HG03025 (cell line): ENCODE measurements around the gene DRC7.

Experiments
- ATAC-seq: cut with Tn5 transposase; IDR thresholded peaks from one replicate; pipeline ENCODE4 v1.9.1; 2021; ENCODE audit warnings: mild to moderate bottlenecking, moderate library complexity; ENCODE audit not compliant: unreplicated experiment, low FRiP score

Gene DRC7

DNA sequence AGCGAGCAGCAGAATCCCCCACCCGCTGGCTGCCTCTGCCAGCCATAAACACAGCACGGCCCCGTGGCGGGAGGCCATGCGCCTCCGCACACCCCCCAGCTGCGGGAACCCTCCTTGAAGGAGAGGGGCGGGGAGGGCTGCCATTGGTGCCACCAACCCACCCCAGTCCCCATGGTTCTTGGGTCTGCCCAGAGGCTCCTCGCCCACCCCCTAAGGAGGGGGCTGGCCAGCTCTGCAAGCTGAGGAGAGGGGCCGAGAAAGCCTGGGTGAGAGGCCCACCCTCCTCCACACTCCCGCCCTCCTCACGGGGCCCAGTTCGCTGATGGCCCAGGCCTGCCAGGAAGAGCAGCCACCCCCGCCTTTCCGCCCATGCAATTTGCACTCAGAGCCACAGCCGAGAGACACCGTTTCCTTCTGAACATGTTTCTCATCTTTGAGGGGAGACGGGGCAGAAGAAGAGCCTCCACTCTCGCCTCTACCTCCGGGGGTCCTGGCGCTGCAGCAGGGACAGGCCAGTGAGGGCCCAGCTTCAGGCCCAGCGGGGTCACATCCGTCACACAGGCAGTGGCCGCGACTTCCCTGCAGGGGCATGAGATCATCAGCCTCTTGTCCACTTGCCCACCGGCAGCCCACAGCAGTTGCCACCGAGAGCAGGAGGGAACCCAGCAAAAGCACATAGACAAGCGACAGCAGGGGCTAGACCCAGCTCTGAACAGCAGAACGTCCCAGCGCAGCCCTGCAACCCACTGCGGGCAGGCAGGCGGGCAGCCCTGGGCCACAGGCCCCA, 63.9 kb downstream of the DRC7 start:
- no peak for ATAC-seq

DNA sequence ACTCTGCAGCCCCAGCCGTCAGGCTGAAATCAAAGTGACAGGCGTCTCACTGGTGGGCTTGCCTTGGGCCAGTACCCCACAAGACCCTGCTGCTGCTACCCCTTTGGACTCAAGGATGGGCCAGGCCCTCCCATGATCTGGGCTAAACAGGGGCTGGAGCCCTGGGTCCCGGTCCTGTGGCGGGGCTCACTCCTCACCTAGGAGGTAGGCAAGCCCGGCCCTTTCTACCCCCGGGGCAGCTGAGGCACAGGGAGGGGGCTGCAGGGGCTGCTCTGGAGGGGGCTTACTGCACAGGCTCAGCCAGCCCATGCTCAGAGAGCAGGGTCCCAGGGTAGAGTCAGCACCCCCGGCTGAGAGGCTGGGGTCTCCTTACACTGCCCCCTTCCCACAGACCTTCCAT, 64.5 kb downstream of the DRC7 start:
- ATAC-seq = no peak

DNA sequence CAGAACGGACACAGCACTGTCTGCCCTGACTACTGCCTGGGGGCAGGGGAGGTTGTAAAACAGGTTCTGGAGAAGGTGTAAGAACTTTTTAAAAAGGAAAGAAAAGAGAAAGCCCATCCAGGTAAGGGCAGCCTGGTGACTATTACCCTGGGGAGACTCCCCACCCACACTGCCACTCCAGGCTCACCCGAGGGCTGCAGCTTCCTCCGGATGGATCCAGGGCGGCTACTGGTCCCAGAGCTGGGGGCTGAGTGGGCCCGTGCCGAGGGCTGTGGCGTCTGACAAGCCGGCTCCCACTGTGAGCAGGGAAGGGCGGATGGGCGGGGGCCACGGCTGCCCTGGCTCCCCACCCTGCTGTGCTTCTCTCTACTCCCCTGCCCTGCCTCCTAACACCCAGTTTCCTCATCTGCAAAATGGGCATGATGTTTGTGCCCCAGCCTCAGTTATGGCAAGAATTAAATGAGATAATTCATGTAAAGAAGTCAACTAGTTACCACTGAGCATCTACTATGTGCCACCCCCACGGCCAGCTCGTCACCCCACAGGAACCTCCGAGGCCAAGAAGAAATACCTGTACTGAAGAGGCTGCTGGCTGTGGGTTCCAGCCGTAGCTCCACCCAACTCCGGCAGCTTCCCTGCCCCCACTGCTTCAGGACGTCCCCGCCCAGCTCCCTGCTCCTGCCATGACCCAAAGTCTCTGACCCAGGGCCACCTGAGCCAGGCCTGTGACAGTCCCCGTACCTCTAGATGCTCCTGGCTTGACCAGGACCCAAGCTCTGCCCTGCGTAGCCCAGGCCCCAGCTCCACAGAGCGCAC, 65.1 kb downstream of the DRC7 start:
- ATAC-seq = no peak

DNA sequence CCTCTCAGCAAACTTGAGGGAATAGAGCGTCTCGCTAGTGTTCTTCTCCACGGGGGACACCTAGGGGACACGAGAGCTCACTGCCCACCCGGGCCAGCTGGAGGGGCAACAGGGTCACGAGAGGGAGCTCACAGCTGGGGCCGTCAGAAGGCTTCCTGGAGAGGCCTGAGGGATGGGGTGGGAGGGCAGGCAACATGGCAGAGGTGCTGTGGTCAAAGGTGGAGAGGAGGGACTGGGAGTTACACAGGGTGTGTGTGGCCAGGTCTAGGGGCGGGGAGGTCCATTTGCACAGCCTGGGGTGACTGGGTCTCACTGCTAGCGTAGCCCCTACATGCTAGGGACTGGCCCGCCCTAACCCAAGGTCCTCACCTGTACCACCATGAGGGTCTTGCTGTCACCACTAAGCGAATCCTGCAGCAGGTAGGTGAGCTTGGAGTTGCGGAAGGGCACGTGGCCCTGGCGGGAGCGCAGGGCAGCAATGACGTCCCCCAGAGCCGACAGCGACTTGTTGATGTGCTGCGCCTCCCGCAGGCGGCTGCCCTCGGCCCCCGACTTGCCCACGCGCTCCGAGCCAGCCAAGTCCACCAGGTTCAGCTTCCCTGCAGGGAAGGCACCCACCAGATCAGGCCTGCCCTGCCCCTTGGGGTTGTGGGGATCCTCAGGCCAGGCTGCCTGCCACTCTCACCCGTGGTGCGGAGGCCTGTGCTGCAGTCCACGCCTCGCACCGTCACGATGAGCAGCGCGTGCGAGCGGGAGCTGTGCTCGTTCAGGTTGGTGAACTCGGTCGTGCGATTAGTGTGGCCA, 66.0 kb downstream of the DRC7 start:
- ATAC-seq = no peak

DNA sequence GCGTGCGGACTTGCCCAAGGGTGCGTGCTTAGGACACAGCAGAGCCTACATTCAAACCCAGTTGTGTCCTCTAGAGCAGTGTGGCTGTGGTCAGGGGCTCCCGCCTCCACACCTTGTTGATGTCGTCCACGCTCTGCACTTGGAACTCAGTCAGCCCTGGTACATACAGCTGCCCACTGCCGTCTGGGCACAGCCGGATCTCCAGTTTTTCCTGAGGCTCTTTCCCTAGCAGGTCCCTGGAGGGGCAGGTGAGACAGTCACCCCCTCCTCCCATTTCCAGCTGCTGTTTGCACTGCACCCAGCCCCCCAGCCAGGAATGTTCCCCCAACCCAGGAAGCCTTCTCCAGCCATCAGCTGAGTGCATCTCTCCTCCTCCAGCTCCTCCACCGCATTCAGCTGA, 66.7 kb downstream of the DRC7 start:
- no peak for ATAC-seq

DNA sequence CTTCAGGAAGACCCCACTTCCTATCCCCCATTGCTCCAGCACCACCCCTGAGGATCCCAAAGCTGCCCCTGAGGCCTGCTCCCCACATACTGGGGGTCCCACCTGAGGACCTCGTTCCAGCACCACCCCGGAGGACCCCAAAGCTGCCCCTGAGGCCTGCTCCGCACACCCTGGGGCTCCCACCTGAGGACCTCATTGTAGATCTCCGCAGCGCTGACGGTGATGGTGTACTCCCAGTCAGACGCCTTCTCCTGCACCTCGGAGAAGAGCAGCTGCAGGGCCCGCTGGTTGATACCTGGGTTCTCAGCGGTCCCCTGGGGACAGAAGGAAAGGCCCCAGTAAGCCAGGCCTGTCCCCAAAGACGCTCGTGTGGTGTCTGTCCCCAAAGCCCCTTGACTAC, 67.4 kb downstream of the DRC7 start:
- no peak for ATAC-seq

DNA sequence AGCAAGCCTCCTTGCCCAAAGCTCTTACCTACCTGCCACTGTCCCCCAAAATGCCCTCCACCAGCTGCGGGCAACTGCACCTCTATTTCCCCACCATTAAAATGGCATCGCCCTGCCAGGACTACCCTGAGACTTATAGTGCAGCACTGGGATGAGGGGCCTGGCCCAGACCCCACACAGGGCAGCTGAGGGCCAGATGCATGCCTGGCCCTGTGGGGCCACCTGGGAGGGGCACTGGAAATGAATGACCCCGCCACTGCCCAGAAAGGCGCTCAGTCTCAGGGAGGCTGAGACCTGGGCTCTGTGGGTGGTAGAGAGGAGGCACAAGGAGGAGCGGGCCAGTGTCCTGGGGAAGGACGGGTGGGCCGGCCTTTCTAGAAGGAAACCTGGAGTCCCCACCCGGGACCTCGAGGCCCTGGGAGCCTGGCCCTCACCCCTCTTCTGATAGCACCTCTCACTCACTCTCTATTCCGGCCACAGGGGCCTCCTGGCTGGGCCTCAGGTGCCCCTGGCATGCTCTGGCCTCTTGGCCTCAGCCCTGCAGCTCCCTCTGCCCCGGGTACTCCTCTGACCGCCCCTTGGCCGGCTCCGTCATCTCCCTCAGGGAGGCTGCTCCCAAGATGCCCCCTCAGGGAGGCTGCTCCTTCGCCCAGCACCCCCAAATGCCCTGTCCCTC, 67.9 kb downstream of the DRC7 start:
- no peak for ATAC-seq

DNA sequence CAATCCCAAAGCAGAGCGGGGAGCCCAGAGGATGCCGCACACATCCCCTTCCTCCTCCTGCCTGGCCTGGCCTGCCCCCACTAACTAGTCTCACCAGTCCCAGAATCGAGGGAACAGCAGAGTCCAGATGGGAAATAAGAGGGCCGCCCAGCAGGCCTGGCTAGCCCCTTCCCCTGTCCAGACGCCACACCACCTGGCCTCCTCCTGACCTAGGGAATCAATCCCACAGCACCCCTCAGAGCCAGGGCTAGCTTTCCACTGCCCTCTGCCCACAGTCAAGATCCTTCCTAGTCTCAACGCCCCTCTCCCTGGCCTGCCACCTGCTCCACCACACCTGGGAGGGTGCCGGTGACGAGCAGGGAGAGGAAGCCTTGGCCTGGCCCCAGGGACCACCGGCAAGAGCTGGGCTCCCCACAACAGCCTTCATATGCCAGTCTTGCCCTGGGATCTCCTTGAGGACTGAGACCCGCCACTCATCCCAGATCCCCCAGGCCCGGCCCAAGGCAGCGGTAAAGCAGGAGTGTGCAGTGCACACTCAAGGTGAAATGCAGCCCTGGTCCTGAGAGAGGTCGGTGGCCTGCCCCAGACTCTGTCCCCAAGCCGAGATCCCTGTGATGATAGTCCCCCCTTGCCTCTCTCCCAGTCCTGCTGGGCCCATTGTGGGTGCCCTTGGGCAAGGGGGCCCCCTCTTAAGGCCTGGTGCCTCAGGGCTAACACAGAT, 68.8 kb downstream of the DRC7 start:
- no peak for ATAC-seq

DNA sequence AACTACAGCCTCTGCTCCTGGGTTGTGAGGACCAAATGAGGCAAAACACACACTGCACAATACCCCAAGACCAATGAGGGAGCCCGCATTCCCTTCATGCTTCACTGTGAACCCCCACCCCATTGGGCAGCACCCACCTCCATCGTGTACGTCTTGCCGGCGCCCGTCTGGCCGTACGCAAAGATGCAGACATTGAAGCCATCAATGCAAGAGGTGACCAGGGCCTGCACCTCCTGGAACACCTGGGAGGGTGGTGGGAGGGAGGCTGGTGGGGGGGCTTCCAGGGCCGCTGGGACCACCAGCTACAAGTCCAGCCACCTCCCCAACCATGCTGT, 69.4 kb downstream of the DRC7 start:
- no peak for ATAC-seq

DNA sequence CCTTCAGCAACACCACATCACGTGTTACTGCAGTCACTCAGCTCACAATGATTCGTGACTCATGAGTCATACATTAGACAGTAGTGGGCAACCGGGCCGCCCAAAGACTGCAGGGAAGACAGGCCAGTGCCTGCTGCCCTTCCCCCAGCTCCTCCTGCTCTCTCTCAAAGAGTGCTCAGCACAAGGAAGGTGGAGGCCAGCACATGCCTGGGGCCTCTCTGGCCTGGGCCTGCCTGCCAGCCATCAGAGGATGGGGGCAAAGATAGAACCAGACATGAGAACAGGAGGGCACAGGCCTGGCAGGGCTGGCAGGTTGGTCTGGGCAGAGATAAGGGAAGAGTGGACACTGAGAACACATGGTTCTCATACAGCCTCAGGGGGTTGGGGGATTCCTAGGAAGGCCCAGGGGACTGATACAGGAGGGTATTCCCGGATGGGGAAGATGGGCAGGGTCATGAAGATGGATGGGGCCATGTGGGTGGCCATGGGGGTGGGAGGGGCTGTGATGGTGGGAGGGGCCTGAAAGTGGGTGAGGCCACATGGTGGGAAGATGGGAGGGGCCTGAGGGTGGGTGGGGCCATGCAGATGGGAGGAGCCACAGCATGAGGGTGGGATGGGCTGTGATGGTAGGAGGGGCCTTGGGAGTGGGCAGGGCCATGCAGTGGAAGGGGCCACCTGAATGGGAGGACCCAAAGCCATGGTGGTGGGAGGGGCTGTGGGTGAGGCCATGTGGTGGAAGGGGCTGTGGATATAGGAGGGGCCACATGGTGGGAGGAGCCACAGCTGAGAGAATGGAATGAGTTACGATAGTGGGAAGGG, 69.9 kb downstream of the DRC7 start:
- ATAC-seq = no peak

DNA sequence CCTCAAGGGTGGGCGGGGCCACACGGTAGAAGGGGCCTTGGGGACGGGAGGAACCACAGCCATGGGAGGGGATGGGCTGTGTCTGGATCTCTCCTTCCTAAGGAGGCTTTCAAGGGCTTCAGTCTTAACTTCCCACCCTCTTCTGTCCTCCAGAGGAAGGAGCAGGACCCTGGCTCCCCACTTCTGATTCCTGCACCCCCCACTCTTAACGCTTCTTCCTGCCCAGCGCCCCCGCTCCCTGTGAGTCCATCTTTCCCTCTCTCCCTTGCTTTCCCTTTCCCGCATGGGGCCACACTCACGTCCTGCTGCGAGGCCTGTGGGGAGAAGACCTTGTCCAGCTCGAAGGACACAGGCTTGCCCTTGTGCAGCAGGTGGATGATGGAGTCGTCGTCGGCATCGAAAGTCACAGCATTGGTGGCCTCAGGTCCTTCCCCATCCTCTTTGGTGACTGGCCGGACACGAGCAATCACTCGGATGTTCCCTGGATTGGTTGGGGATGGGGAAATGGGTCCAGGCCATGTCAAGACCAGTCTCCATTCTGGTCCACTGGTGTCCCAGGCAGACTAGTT, 70.6 kb downstream of the DRC7 start:
- no peak for ATAC-seq

DNA sequence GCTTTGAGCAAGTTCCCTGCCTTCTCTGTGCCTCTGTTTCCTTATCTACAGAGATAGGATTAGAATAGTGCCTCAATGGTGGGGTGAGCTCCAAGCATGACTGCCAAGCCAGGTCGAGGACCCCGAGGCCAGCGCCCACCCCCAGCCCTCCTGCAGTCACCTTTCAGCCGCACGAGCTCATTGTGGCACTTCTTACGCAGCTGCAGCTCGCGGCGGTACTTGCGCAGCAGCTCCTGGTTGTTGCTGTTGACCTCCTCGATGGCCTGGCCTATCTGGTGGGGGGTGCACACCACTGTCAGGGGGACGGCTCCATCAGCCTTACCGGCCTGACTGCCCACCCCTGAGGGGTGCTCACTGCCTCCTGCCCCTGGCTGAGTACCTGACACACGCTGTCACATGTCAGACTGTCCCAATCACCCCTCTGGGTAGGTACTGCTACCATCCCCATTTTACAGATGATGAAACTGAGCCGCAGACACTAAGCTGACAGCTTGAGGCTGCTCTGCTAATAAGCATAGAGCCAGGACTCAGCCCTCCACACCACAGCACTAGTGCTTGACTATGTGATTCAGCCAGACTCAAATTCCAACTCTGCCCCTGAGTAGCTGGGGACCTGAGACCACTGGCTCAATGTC, 72.2 kb downstream of the DRC7 start:
- no peak for ATAC-seq

DNA sequence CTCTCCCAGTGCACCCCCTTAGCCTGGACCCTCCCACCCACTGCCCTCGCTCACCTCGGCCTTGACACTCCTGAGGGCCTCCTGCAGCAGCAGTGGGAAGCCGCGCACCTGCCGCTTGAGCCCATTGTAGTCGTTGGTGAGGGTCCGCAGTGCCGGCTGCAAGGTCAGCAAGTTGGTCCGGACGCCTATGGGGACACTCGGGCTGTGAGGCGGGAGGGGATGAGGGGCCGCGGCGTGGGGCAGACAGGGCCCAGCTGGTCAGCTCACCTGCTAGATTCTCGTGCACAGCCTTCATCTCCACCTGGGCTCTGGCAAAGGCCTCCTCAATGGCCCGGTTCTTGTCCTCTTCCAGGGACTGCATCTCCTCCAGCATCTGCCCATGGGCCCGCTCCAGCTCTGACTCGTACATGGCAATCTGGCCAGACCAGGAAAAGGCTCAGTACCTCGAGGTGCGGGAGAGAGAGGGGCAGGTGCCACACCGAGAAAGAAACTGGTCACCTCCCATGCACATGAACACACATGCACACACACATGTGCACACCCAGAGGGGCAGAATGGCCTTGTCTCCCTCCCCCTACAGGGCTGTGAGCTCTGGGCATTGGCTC, 75.0 kb downstream of the DRC7 start:
- no peak for ATAC-seq

DNA sequence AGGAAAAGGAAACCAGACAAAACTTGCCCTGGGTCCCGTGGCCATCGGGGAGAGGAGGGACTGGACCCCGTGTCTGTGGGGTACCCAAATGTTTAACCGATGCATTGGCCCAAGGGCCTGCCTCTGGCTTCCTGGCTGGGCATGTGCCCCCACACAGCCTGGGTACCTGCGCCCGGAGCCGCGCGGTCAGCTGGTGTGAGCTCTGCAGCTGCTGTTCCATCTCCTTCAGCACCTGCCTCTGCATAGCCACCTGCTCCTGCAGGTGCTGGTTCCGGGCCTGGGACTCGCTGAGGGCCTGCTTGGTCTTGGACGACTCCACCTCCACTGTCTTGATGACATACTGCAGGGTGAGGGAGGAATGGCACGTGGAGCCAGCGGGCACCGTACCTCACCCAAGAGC, 75.8 kb downstream of the DRC7 start:
- ATAC-seq = no peak

DNA sequence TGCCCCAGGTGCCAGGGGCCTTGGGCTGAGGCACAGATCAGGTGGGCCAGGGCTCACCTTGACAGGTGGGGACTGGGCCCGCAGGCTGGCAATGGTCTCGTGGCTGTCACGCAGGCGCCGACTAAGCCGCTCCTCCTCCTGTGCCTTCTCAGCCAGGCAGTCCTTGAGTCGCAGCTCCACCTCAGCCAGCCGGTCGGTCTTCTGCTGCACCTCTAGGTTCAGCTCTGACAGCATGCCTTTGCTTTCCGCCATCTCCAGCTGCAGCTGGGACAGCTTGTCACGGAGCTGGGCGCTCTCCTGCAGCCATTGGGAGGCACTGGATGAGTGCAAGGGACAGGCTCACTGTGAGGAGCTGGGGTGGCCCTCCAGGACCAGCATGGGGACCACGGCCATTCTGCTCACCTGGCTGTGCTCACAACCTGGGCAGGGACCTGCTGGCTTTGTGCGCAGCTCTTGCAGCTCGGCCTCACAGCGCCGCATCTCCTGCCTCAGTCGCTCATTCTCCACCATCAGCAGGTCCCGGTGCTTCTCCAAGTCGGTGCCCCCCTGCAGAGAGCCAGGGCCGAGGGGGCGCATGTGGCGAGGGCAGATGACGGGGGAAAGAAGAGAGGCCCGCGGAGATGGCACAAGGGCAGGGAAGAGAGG, 76.7 kb downstream of the DRC7 start:
- ATAC-seq = no peak

DNA sequence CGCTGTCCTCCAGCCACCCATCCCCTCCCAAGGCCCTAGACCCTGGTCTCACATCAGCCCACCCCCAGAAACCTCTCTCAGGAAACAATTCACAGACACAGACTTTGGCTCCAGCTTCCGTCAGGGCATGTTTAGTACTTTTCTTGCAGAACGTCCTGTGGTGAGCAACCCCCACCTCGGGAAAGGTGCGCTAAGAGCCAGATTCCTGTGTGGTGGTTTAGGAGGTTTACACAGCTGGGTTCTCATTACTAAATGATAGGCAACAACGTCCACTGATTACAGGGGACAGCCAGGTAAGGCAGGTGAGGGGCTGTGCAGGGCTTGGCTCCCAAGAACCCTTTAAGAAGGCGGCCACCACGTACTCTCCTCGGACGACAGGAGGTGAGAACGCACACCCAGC, 78.4 kb downstream of the DRC7 start:
- no peak for ATAC-seq

DNA sequence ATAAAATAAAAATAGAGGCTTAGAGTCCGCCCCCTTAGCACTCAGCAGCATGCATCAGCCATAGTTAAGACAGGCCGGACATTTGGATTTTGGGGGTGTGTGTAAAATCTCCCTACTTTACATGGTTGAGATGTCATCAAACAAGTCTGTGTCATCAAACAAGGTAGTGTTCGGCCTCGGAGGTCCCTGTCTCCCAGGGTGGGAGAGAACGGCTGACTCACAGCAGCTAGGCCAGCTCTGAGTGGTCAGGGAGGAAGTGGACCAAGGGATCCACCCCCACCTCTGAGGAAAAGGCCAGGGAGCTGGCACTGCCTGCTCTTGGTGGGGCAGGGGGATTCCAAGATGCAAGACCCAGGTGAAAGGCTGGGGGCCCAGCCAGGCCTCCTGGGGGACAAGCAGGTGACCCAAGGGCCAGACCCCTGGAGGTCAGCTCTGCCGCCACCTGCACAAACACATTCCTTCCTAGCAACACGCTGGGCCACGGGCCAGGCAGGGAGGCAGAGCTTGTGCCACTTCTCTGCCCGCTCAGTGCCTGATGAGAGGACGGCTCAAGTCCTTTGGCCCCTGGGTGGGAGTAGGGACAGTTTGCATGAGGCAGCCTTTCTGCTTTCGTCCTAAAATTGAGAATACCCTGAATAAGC, 79.2 kb downstream of the DRC7 start:
- no peak for ATAC-seq
